A549 (cell line): ENCODE results near the gene SLC12A8. TPM values are rescaled to one million over a fixed set of nuclear protein-coding genes. Genes with fewer than 3 reads are reported as not detected.

Experiments used
- ATAC-seq, 2 experiments: fragments of 200-7000 bp in 1 of 2; fragments of >200 bp in 1 of 2; cut with Nextera tagmentation in 1 of 2; cut with Tn5 transposase in 1 of 2; 3 replicates each; pipeline versions ENCODE4 v1.8.0 to v1.9.1; 2018 to 2020; ENCODE audit warnings: mild to moderate bottlenecking in 1 of 2, moderate library complexity in 1 of 2
- CTCF ChIA-PET: fragments of 300-600 bp; sonication (Branson Sonifier 250); formaldehyde crosslinking; extraction: SDS; loops from one replicate; lab custom pipeline; 2021; ENCODE audit warnings: antibody characterized with exemption, inconsistent platforms; lab: Yijun Ruan, JAX
- POLR2A ChIA-PET: fragments of 350-600 bp; formaldehyde crosslinking; extraction: SDS; loops from one replicate; lab custom pipeline; 2021; ENCODE audit warnings: antibody characterized with exemption, inconsistent platforms; lab: Yijun Ruan, JAX
- DNase-seq, 2 experiments: peaks; one replicate each; pipeline versions ENCODE4 v3.0.0 to v3.0.0-alpha.2; 2011 to 2016; ENCODE audit warnings: low read depth in 1 of 2, low spot score in 1 of 2
- FAIRE-seq: peaks from 2 replicates; lab custom pipeline; 2011; peaks lifted over from hg19 to GRCh38; lab: Jason Lieb, UNC
- H3K27ac ChIP-seq, 2 experiments: fragments of >200 bp; sonication (Bioruptor Twin); formaldehyde crosslinking; 3 replicates each; pipeline ENCODE4 v1.5.1; 2016 to 2017
- H3K4me1 ChIP-seq: fragments of >200 bp; sonication (Bioruptor Twin); formaldehyde crosslinking; 3 replicates; pipeline ENCODE4 v1.6.1; 2016
- H3K4me2 ChIP-seq: fragments of >200 bp; sonication (Bioruptor Twin); formaldehyde crosslinking; 3 replicates; pipeline ENCODE4 v1.6.1; 2016
- H3K4me3 ChIP-seq: fragments of >200 bp; sonication (Bioruptor Twin); formaldehyde crosslinking; 3 replicates; pipeline ENCODE4 v1.5.1; 2016
- H3K9me3 ChIP-seq: fragments of >200 bp; sonication (Bioruptor Twin); formaldehyde crosslinking; 3 replicates; pipeline ENCODE4 v1.6.1; 2016
- ATOH8 ChIP-seq: fragments of 250-450 bp; sonication (Bioruptor Pico); IDR thresholded peaks from 2 replicates; pipeline ENCODE4 v1.5.0; 2020; ENCODE audit warnings: low read depth, mild to moderate bottlenecking, moderate library complexity
- EHF ChIP-seq: fragments of 250-450 bp; sonication (Bioruptor Pico); IDR thresholded peaks from 2 replicates; pipeline ENCODE4 v1.5.0; 2020; ENCODE audit warnings: mild to moderate bottlenecking
- EP300 ChIP-seq, 2 experiments: fragments of >200 bp; sonication (Bioruptor Twin); formaldehyde crosslinking; IDR thresholded peaks; 2 replicates in 1 of 2; 3 replicates in 1 of 2; pipeline ENCODE4 v1.6.1; 2016 to 2017
- ESRRA ChIP-seq: fragments of 150-350 bp; IDR thresholded peaks from 2 replicates; pipeline ENCODE4 v1.6.1; 2014; ENCODE audit warnings: mild to moderate bottlenecking, low read length, borderline replicate concordance
- GATA3 ChIP-seq: IDR thresholded peaks from 2 replicates; pipeline ENCODE4 v1.6.1; 2012; ENCODE audit warnings: borderline replicate concordance
- HDAC2 ChIP-seq: fragments of 200-600 bp; sonication (generic); IDR thresholded peaks from 2 replicates; pipeline ENCODE4 v1.6.1; 2016
- HOXA7 ChIP-seq: fragments of 250-450 bp; sonication (Bioruptor Pico); IDR thresholded peaks from 2 replicates; pipeline ENCODE4 v1.5.0; 2020; ENCODE audit warnings: mild to moderate bottlenecking, moderate library complexity
- HOXB13 ChIP-seq: fragments of 250-450 bp; sonication (Bioruptor Pico); IDR thresholded peaks from 2 replicates; pipeline ENCODE4 v1.5.0; 2020; ENCODE audit warnings: low read depth, mild to moderate bottlenecking, moderate library complexity
- KDM5A ChIP-seq: fragments of 200-600 bp; sonication (generic); IDR thresholded peaks from 2 replicates; pipeline ENCODE4 v1.6.1; 2016; ENCODE audit warnings: antibody characterized with exemption, mild to moderate bottlenecking
- MAX ChIP-seq: IDR thresholded peaks from 2 replicates; pipeline ENCODE4 v1.6.1; 2012
- MAZ ChIP-seq: fragments of 150-350 bp; IDR thresholded peaks from 2 replicates; pipeline ENCODE4 v1.6.1; 2014; ENCODE audit warnings: antibody characterized with exemption, low read depth, low read length, borderline replicate concordance
- NFE2L2 ChIP-seq: fragments of 150-350 bp; conservative IDR thresholded peaks from 2 replicates; pipeline ENCODE4 v1.6.1; 2014; ENCODE audit warnings: low read length
- PBX3 ChIP-seq: IDR thresholded peaks from 2 replicates; pipeline ENCODE4 v1.6.1; 2012
- RARB ChIP-seq: fragments of 250-450 bp; sonication (Bioruptor Pico); IDR thresholded peaks from 2 replicates; pipeline ENCODE4 v1.8.0; 2021; ENCODE audit warnings: mild to moderate bottlenecking, moderate library complexity
- RCOR1 ChIP-seq: fragments of 150-350 bp; IDR thresholded peaks from 2 replicates; pipeline ENCODE4 v1.6.1; 2014; ENCODE audit warnings: antibody characterized with exemption, low read length, low read depth
- REST ChIP-seq: fragments of 200-600 bp; sonication (generic); IDR thresholded peaks from 2 replicates; pipeline ENCODE4 v1.6.1; 2016; ENCODE audit warnings: antibody characterized with exemption, mild to moderate bottlenecking, moderate library complexity
- RNF2 ChIP-seq: fragments of 200-600 bp; sonication (generic); IDR thresholded peaks from 2 replicates; pipeline ENCODE4 v1.6.1; 2016; ENCODE audit warnings: low read depth, mild to moderate bottlenecking, antibody characterized with exemption, moderate library complexity, borderline replicate concordance
- SREBF2 ChIP-seq: fragments of 450-650 bp; IDR thresholded peaks from 2 replicates; pipeline ENCODE4 v1.6.1; 2014; ENCODE audit warnings: mild to moderate bottlenecking, moderate library complexity
- TFCP2L1 ChIP-seq: fragments of 250-450 bp; sonication (Bioruptor Pico); IDR thresholded peaks from 2 replicates; pipeline ENCODE4 v1.5.0; 2021; ENCODE audit warnings: mild to moderate bottlenecking
- ZC3H11A ChIP-seq: fragments of 450-650 bp; IDR thresholded peaks from 2 replicates; pipeline ENCODE4 v1.6.1; 2014; ENCODE audit warnings: antibody characterized with exemption, mild to moderate bottlenecking
- WGBS: methylation state at CpG from one replicate; pipeline ENCODE4 v1.1.6; 2017; ENCODE audit errors: missing lambda C conversion rate; 5-methylcytosine and 5-hydroxymethylcytosine counted together
- polyA plus RNA-seq, 4 experiments: library from polyadenylated mRNA; depleted of rRNA in 3 of 4; stranded (reverse); fragments of >200 nt; fragmentation: RNase III in 1 of 4; extraction: RNeasy Plus Mini Kit Qiagen cat#74134 plus additional on column Dnase treatment in 1 of 4; gene quantifications; 2 replicates in 3 of 4; 3 replicates in 1 of 4; pipeline ENCODE4 v1.2.3, GENCODE V29; 2011 to 2017

SLC12A8 gene
- polyA plus RNA-seq, 2 of the 4 experiments (the other 2 are of a cell fraction) = 1.1 to 4.2 TPM

- no peak overlapping the region for H3K4me3 ChIP-seq
- H3K9me3 ChIP-seq = no peaks in the 10 kb centered on the region
- TF ChIP-seq REST = no peak
- TF ChIP-seq MAX = no peak
- no peak for TF ChIP-seq GATA3
- TF ChIP-seq ZC3H11A = no peak
- TF ChIP-seq ATOH8 (CRISPR knock-in tag) = no peak
- TF ChIP-seq HOXA7 = no peak
- TF ChIP-seq MAZ = no peak
- no peak for TF ChIP-seq SREBF2
- H3K27ac ChIP-seq = peak overlapping the region; percentile 17 to 62; a peak in 4 of 6 replicates
- POLR2A ChIA-PET = no interaction called here
- no peak overlapping the region for H3K4me2 ChIP-seq
- CTCF ChIA-PET = interaction anchor here (1.1 to 1.2 kb wide), 2 partner anchors 57 to 121 kb away, joined by 3 read pairs; no protein-coding TSS in a partner anchor
- 75% methylated on average over 5 of the region's 6 CpGs for WGBS
- ATAC-seq (peak in 1 of 2 experiments; percentile 37; a peak in 2 of 6 replicates), FAIRE-seq (no peak), DNase-seq (no peak)
- peaks cover 6% of the 10 kb centered on the region; the same call in 2 of the 3 replicates for H3K4me1 ChIP-seq
Measured at GRCh38 chr3:125116311-125117080, 96.1 kb downstream of the SLC12A8 start.

GRCh38 chr3:125115640-125116039 is 96.9 kb downstream of the SLC12A8 start:
- no peak for ATAC-seq

GRCh38 chr3:125112981-125113380 is 99.6 kb downstream of the SLC12A8 start:
- POLR2A ChIA-PET = no interaction called here
- 80% methylated on average over 1 of the region's 1 CpG for WGBS
- no peak for FAIRE-seq

More at GRCh38 chr3:125115640-125116039, 96.9 kb downstream of the SLC12A8 start:
- Histone ChIP-seq H3K27ac (no peak overlapping the region; a peak in 1 of 6 replicates), H3K9me3 (no peaks in the 10 kb centered on the region), H3K4me3 (no peak overlapping the region), H3K4me2 (no peak overlapping the region), H3K4me1 (peaks cover 12% of the 10 kb centered on the region)
- POLR2A ChIA-PET = no interaction called here
- CTCF ChIA-PET = no interaction called here
- WGBS = 80% methylated on average over 9 of the region's 9 CpGs
- TF ChIP-seq TFCP2L1 (CRISPR knock-in tag) (no peak), RARB (CRISPR knock-in tag) (no peak)
- no peak for FAIRE-seq
- no peak for DNase-seq

More at GRCh38 chr3:125112981-125113380, 99.6 kb downstream of the SLC12A8 start:
- no peak overlapping the region for H3K27ac ChIP-seq
- H3K4me3 ChIP-seq = no peak overlapping the region
- H3K4me1 ChIP-seq = peaks cover 31% of the 10 kb centered on the region
- TF ChIP-seq RCOR1 (no peak), HDAC2 (no peak), ESRRA (no peak), TFCP2L1 (CRISPR knock-in tag) (no peak), PBX3 (no peak), NFE2L2 (no peak), KDM5A (no peak), RNF2 (no peak), EP300 (IDR thresholded peaks at IDR 0.05) (no peak), HOXB13 (CRISPR knock-in tag) (no peak), EHF (CRISPR knock-in tag) (no peak)
- CTCF ChIA-PET = no interaction called here
- ATAC-seq = no peak
- no peak for DNase-seq
- no peak overlapping the region for H3K4me2 ChIP-seq
- no peaks in the 10 kb centered on the region for H3K9me3 ChIP-seq
